ENCODE data around the gene PLA2G4D.
A peak's percentile ranks its signal among the peaks of the same experiment; 100 is the strongest.

The PLA2G4D gene, protein sequence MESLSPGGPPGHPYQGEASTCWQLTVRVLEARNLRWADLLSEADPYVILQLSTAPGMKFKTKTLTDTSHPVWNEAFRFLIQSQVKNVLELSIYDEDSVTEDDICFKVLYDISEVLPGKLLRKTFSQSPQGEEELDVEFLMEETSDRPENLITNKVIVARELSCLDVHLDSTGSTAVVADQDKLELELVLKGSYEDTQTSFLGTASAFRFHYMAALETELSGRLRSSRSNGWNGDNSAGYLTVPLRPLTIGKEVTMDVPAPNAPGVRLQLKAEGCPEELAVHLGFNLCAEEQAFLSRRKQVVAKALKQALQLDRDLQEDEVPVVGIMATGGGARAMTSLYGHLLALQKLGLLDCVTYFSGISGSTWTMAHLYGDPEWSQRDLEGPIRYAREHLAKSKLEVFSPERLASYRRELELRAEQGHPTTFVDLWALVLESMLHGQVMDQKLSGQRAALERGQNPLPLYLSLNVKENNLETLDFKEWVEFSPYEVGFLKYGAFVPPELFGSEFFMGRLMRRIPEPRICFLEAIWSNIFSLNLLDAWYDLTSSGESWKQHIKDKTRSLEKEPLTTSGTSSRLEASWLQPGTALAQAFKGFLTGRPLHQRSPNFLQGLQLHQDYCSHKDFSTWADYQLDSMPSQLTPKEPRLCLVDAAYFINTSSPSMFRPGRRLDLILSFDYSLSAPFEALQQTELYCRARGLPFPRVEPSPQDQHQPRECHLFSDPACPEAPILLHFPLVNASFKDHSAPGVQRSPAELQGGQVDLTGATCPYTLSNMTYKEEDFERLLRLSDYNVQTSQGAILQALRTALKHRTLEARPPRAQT

DNA sequence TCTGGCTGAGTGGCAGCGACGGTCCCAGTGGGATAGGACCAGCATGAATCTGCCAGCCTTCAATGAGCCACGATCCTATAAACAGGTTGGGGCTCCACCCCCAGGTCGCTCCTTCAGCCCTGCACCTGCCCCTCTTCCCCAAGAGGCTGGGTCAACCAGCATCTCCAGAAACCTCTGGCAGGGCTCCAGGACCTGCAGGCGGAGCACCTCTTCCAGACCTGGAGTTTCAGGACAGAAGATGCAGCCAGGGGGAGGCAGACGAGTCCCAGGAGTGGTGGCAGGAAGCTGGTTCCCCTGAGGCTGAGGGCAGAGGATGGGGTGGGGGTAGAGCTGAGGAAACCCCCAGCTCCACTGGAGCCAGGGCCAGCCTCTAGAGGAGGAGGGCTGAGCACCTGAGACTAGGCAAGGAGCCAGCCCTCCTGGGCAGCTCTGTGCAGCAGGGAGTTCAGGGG lies at the start of gene PLA2G4D:
Gene PLA2G4D, minus strand, starts transcription at position 51 of the 452 bp plus-strand sequence. CDS start 103 bp downstream, outside the sequence.
- DNase-seq (ENCODE audit: low spot score) = no peak

DNA sequence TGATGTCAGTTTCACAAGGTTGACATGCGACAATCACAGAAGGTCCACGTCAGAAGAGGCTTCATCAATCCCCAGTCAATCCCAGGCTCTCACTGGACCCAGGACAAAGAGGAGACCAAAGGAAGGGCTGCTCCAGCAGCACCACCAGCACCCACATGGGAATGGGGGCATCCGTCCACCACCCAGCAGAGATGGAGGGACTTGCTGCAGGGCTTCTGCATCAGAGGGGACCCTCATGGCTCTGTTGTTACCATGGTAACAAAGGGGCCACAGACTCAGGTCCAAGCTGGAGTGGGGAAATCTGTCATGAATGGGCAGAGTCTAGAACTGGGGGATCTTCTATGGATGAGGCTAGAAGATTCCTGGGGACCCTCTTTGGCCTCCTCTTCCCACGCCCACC lies 49.0 kb upstream of the PLA2G4D start:
- no peak for DNase-seq (ENCODE audit: low spot score)

DNA sequence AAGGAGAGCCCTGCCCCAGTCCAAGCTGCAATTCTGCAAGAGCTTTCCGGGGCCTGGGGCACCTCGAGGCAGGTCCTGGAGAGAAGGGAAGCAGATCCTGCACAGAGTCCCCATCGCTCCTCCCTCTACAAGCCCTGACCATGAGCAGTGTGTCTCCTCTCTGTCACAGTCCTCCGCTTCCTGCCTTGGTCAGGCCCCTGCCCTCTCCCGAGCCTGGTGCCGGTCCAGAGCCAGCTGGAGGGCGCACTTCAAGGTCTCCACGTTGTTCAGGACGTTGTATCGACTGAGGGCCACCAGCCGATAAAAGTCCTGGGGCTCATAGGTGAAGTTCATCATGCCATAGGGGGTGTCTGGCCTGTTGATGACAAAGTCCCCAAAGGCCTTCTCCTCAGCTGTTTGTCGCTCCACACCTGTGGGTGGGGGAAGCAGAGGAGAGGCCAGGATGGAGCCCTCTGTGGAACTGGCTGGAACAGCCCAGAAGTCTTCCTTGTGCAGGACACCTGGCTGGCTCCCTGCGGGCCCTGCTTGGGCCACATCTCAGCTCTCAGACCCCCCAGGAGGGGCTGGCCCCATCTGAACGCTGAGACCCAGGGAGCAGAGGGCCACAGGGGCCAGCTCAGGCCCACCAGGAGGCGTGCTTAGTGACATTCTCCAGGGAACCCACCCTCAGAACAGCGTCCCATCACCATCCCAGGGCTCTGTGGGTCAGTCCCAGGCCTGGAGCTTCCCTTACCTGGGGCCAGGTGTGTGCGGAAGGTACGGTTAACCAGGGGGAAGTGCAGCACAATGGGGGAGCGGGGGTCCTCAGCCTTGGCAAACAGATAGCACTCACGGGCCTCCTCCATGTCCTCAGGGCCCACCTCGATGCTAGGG lies 47.7 kb upstream of the PLA2G4D start:
- no peak for DNase-seq (ENCODE audit: low spot score)

DNA sequence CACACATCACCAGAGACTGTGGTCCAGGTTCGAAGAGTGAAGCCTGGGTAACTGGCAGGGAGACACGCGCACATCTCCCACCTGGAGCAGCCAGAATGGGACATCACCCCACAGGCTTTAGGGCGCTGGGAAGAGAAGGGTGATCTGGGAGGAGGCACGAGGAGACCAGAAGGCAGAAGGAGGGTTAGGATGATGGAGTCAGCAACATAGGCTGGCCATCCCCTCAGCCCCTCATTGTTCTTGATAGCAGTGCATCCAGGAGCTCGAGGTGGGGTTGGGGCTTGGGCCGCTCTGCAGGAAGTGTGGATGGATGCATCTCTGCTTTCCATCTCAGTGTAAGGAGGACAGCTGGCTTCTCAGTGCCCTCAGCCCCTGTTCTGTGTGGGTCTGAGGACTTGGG lies 46.9 kb upstream of the PLA2G4D start:
- DNase-seq (ENCODE audit: low spot score) = no peak

DNA sequence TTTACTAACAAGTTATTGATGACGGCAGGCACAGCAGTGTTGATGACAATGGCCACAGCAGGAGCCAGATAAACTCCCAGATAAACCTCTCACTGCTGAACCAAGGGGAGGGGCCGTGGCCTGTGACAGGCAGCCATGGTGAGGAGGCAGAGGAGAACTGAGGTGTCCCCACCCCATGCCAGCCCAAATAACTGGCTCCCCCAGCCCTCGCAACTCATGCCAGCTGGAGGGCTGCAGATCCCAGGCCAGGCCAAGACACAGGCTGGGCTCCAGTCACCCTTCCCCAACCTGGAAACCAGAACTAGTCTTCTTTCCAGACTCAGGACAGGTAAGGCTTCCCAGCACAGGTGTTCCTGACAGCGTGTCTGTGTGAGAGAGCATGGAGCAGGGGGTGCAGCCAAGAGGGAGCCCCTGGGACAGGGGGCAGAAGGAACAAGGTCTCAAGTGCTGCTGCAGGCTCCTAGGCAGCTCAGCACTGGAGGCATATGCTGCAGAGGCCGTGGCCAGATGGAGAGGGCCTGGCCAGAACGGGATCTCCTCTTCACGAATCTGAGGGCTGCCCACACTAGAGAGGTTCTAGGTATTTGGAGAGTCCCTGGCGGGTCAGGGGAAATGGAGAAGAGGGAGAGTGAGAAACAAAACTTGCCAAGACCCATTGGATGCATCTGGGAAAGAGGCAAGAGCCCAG lies 46.2 kb upstream of the PLA2G4D start:
- DNase-seq (ENCODE audit: low spot score) = no peak

DNA sequence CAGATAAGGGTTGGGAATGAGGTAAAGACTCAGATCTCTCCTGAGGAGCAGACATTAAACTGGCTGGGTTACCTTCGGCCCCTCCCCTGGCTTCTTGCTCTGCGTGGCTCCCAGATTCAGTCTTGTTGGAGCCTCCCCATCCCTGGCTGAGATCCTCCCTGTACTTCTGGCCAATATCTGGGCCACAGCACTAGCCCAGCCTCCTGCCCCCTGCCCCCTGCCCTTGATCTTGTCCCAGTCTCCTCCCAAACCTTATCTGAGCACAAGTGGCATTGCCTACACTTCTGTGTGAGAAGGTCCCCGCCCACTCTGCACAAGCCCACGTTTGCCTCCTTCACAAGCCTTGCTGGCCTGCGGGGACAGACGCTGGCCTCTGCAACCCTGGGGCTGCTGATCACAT lies 45.2 kb upstream of the PLA2G4D start:
- no peak for DNase-seq (ENCODE audit: low spot score)

DNA sequence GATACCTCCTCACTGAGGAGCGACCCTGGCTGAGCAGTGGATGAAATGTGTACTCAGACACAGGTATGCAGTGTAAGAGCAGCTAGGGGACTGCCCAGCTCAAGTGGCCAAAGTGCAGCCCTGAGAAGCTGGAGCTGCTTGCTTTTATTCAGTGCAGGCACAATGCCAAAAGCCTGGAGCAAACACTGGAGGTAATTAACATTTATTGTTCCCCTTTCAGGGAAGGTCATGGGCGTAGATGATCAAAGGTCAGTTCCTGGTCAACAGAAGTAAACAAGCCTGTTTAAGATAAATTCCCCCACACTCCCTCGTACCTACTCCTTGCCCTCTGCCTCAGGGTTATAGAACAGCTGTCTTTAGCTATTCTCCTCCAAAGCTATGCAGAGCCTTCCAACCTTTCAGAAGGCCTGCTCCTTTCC lies 44.6 kb upstream of the PLA2G4D start:
- no peak for DNase-seq (ENCODE audit: low spot score)

DNA sequence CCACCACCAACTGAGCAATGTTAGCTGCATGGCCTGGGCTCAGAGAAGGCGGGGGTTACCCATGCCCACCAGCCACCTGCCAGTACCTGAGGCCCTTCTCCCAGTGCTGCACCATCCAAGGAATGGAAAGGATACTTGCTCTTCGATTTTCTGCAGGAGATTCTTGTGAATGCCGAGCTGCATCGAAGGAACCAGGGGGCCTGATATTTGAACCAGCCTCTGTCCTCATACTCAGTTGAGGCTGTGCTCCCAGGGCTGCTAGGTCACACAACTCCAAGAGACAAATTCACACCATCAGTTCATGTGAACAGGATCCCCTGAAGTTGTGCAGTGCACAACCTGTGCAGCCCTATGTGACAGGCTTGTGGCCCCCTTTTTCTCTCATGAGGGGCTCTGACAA lies 44.0 kb upstream of the PLA2G4D start:
- no peak for DNase-seq (ENCODE audit: low spot score)

DNA sequence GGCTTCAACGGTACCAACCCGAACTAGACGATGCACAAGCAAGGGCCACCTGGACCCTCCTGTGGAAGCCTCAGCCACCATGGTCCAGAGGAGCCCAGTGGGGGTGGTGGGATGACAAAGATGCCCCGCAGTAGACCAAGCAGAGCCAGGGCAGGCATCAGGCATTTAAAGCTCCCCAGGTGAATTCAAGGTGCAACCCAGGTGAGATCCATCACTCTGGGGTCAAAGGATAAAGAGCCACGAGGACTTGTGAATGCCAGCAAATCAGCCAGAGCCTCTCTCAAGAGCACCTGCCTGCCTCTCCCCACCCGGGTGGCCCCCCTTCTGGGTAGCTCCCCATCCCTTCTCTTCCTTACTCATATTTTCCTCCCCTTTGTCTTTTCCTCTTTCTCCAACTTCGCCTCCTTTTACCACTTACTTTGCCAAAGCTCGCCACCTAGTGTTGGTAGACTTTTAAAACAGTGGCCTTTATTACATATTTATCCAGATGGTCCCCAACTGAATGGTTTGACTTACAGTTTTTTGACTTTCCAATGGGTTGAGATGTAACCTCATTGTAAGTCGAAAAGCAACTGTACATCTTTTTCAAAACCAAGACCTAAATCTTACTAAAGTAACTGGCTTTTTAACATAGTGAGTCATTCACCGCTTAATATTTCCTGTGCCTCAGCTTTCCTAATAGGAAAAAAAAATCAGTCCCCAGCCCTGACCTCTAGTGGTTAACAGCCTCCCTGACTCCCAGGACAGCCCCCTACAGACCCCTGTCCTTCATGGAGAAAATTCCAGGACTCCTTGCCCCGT lies 43.3 kb upstream of the PLA2G4D start:
- peak; percentile 66 for DNase-seq (ENCODE audit: low spot score)

DNA sequence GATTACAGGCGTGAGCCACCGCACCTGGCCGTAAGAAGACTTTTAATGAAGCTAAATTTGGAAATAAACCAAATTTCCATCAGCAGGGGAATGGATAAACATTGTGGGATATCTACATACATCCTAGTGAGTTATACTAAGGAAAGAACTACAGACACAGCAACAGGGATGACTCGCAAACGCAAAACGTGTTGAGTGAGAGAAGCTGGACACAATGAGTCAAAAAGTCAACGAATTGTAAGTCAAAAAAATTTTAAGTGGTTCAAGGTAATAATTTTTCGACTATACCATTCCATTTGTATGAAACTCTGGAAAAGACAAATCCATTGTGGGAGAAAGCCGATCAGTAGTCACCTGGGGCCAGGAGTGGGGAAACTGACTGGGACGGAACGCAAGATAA lies 42.2 kb upstream of the PLA2G4D start:
- no peak for DNase-seq (ENCODE audit: low spot score)

DNA sequence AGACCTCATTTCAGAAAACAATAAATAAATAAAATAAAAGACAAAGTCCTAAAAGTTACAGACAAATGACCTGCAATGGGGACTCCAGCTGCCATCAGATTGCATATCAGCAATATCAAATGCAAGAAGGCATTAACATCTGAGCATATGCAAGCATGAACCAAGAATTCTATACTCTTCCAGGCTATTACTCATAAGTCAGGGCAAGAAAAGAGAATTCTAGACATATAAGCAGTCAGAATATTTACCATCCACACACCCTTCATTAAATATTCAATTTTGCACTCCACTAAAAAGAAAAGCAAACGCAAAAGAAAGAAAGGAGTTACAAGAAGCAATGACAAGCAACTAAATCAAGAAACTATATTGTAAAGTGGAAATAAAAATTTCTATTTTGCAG lies 41.0 kb upstream of the PLA2G4D start:
- no peak for DNase-seq (ENCODE audit: low spot score)

DNA sequence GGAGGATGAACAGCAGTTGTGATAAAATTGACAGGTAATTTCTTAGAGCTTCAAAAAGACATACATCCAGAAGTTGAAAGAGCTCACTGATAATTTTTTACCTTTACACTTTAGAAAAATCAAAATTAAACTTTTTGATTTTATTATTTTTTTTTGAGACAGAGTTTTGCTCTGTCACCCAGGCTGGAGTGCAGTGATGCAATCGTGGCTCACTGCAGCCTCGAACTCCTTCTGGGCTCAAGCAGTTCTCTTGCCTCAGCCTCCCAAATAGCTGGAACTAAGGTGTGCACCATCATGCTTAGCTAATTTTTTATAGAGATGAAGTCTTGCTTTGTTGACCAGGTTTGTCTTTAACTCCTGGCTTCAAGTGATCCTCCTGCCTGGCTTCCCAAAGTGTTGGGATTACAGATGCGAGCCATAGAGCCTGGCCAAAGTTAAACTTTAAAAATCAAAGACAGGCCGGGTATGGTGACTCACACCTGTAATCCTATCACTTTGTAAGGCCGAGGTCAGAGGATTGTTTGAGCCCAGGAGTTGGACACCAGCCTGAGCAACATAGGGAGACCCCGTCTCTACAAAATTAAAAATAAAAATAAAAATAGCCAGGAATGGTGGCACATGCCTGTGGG lies 40.4 kb upstream of the PLA2G4D start:
- no peak for DNase-seq (ENCODE audit: low spot score)

DNA sequence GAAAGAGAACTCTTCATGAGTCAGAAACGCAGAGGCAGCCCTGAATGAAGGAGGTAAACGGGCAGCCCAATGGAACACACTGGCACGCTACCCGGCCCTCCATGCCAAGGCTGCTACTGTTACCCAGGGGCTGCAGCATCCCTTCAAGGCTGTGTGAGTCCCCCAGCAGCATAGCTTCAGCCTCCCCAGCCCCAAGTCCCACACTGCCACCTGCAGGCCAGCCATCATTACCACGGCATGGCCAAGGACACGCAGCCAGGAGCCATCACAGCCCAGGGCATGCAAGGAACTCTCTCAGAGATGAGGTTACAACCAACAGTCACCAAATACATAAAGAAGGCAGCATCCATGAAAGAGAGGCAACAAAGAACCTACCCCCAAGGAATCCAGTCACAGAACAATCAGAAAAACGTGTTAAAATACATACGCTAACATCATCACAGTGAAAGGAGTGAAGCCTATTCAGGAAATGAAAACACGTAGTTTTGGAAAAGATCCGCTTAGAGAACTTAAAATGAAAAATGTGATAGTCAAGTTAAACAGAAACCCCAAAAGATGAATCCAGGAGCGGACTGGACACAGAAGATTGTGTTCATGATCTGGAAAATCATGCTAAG lies 39.6 kb upstream of the PLA2G4D start:
- peak; percentile 30 for DNase-seq (ENCODE audit: low spot score)

DNA sequence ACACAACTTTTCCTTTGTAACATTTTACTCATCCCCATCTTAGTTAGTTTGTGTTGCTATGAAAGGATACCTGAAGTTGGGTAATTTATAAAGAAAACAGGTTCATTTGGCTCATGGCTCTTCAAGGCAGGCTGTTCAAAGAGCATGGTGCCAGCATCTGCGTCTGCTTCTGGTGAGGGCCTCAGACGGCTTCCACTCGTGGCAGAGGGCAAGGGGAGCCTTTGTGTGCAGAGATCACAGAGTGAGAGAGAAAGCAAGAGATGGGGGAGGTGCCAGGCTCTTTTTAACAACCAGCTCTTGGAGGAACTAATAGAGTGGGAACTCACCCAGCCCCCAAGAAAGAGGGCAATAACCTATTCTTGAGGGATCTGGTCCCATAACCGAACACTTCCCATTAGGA lies 39.0 kb upstream of the PLA2G4D start:
- DNase-seq (ENCODE audit: low spot score) = no peak

DNA sequence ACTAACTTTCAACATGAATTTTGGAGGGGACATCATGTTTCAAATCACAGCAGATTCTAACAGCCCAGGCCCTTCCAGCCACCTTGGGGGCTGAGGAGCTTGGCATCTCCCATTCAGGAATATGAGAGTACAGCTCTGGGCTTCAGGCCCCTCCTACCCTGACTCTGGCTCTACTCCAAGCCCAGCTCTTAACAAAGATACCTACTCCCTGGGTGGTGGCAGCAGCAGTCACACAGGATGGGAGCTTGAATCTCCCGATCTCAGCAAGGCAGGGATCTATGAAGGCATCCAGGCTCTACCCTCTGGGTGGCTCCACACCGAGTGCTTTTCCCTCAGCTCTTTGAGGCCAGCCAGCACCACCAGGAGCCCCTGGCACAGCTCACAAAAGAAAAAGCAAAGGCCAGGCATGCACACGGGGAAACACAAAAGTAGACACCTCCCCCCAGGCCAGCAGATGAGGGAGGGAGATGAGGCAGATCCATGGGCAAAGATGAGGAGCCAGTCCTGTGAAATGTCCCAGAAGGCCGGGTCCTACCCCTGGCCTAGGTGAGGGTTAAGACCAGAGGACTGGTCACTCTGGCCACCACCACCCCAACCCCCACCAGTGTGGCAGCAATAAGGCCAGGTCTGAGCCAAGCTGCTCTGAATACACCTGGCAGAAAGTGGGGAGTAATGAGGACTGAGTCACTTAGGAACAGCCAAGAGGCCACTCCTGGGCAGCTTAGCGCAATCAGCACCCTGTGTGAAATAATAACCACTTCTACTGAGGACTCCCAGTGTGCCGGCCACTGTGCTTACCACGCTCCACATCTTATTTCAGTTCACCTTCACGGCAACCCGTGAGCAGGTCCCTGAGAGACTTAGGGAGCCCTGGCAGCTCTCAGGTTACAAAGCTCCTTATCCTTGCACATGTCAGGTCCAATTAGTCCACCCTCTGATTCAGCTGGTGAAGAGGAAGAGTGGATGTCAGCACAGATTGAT lies 37.8 kb upstream of the PLA2G4D start:
- DNase-seq (ENCODE audit: low spot score) = peak; percentile 23

DNA sequence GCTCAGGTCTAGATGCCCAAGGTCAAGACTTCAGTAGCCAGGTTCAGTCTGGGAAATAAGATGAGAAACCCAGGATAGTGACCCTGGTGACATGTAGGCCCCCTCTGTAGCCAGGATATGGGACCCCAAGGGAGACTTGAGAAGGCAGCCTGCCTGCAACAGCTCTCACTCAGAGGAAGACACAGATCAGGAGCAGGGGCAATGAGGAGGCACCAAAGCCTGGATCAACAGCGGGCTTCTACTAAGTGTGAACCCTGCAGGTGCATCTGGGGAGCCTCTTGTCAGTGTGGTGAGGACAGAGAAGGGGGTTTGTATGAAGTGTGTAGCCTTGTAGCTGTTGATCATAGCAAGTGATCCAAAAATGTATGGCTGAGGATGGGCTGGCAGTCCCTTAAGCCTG lies 36.6 kb upstream of the PLA2G4D start:
- DNase-seq (ENCODE audit: low spot score) = no peak

DNA sequence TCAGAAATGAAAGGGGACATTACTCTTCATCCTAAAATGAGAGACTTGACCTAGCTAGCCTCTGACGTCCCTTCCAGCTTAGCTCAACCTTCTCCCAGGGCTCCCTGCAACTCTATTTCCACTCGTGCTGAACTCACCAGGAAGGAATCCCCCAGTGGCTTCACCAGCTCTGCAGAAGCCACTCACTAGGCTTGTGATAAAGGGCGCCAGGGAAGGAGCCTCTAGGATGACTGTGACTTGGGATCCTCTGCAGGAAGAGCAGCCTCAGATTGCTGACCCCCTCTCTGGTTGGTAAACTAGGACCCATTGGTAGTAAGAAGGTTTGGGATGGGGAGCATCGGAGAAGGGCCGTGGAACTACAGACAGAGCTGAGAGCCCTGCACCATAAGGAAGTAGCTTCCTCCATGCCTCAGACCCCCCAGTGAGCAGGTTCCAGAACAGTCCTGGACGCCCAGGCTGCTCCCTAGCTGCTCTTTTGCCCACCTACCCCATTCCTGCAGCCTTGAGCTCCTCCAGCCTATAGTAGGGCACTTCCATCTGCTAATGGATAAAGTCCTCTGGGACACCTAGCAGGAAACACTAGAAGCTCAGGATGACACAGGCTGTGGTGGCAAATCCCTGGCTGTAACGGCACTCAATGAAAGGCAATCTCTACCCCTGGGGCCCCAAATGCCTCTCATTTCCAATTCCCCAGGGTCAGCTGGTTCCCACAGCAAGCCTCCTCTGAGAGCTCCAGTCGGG lies 36.1 kb upstream of the PLA2G4D start:
- DNase-seq (ENCODE audit: low spot score) = no peak

DNA sequence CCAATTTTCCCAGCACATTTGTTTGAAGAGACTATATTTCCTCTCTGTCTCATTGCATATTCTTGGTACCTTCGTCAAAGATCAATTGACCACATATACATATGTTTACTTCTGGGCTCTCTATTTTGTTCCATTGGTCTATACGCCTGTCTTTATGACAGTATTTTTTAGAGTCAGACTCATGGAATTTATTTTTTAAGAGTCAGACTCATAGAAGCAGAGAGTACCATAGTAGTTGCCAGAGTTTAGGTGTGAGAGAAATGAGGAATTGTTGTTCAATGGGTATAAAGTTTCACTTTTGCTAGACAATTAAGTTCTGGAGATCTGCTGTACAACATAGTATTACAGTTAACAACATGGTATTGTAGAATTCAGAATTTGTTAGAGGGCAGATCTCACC lies 35.0 kb upstream of the PLA2G4D start:
- DNase-seq (ENCODE audit: low spot score) = no peak

Measured in cerebellar cortex (tissue), 1 donor.